HG02610 (cell line): ENCODE results near the gene SERPINB6.
"Not testable (repeated sequence)": the region's sequence is repeated elsewhere in the genome, so short reads cannot be mapped to it uniquely, and the experiment has no call there.

Experiments used
- ATAC-seq: cut with Tn5 transposase; IDR thresholded peaks from one replicate; pipeline ENCODE4 v1.9.1; 2021; ENCODE audit warnings: mild to moderate bottlenecking, moderate library complexity; ENCODE audit not compliant: unreplicated experiment

SERPINB6 gene

DNA sequence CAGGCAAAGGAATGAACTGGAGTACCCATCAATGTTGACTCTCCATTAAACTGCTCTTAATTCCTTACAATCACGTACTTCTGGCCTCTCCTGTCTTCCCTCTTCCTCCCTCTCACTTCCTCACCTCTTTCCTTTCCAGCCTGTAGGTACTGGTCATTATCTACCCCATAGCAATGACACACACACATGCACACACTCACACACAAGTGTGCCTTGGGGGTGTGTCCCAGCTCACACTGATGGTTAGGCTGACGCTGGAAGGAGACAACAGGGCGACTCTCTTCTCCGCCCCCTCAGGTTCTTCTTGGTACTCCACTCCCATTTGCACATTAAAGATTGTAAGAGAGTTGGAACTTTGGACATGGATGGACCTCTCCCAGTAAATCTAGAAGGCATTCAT is 54.3 kb downstream of the SERPINB6 start:
- ATAC-seq: no peak

DNA sequence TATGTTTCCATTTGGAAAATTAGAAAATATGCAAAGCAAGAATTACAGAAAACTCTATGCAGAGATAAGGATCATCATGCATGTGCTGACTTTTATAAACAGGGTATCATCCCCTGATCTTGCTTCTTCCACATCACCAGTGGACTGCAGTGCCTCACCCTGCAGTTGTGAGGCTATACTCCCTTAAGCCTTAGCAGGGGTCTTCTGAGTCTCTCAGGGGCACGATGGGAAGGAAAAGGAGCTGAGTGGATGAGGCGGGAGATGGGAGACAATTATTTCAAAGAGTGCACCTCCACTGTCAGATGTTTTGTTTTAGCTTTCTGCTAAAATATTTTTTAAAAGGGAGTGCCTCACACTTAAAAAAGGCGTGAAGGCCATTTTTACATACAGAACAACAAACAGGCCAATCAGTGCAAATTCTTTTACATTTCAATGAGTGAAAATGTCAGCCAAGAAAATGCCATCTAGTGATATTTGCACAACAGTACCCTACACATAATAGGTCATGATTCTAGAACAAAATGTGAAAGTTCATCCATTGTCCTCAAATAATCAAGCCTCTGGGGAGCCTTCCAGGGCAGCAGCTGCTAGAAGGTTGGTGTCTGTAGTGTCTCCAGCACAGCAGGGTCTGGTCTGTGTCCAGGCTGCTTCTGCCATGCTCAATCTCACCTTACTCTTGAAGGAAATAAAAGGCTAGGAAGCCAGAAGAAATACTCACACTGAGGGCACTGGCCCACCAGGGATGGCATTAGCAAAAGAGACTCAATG is 55.0 kb downstream of the SERPINB6 start:
- no peak for ATAC-seq

- ATAC-seq: no peak
Observed at GRCh38 chr6:2915150-2915549, 56.2 kb downstream of the SERPINB6 start.

DNA sequence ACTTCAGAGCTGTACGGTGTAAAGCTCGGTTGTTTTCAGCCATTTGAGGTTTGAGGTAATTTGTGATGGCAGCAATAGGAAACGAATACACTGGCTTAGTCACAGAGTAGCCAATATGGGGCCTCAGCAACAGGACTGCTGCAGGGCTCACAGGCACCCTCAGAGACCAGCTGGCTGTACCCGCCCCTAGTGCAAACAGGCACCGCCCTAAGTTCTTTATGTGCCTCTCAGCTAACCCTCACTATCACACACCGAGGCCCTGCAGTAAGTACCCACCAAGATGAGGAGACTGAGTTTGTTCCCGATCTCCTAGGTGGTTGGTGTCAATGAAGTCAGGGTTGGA is 57.1 kb downstream of the SERPINB6 start:
- ATAC-seq: no peak

DNA sequence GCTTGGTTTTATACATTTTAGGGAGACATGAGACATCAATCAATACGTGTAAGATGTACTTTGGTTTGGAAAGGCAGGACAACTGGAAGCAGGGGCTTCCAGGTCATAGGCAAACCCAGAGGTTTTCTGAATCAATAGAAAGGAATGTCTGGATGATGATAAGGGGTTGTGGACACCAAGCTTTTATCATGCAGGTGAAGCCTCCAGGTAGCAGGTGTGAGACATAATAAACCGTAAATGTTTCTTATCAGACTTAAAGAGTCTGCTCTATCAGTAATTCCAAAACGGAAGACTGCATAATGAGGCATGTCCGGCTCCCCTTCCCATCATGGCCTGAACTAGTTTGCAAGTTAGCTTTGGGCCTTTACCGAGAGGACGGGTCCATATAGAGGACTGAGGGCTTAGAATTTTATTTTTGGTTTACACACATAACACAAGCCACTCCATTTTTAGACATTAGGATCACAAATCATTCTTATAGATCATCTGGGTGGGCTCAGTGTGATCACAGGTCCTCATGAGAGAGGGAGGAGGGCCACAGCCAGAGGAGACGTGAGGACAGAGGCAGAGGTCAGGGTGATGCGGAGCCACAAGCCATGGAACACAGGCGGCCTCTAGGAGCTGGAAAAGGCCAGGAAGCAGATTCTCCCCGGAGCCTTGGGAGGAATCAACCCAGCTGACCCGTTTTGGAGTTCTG is 57.6 kb downstream of the SERPINB6 start:
- ATAC-seq: no peak

DNA sequence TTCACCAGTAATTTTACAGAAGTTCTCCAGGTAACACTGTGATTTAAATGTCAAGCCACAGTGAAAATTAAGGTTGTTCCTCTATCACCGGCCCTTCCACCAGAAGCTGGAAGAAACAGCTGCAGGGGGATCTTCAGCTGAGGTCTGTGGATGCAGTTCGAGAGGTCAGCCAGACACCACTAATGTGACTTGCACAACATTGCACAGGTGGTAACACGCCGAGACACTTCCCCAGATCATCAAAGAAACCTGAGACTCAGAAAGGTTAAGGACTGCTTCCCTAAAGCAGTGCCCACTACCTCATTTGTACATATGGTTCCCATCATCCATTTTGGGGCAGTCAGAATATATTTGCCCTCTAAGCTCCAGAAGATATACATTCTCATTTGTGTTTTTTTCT is 60.2 kb downstream of the SERPINB6 start:
- no peak for ATAC-seq

- no peak for ATAC-seq
Observed at GRCh38 chr6:2909718-2910117, 61.6 kb downstream of the SERPINB6 start.

DNA sequence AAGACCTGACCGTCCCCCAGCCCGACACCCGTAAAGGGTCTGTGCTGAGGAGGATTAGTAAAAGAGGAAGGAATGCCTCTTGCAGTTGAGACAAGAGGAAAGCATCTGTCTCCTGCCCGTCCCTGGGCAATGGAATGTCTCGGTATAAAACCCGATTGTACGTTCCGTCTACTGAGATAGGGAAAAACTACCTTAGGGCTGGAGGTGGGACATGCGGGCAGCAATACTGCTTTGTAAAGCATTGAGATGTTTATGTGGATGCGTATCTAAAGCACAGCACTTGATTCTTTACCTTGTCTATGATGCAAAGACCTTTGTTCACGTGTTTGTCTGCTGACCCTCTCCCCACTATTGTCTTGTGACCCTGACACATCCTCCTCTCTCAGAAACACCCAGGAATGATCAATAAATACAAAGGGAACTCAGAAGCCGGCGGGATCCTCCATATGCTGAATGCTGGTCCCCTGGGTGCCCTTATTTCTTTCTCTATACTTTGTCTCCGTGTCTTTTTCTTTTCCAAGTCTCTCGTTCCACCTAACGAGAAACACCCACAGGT is 62.2 kb downstream of the SERPINB6 start:
- not testable (repeated sequence) for ATAC-seq

DNA sequence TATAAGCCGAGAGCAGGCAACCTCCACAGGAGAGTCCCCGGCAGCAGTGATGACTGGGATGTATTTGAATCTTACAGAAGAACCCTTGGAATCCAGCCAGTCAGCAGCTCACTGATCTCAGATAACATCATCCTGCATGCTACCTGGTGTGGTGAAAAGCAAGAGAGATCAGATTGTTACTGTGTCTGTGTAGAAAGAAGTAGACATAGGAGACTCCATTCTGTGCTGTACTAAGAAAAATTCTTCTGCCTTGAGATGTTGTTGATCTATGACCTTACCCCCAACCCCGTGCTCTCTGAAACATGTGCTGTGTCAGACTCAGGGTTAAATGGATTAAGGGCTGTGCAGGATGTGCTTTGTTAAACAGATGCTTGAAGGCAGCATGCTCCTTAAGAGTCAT is 62.9 kb downstream of the SERPINB6 start:
- ATAC-seq: not testable (repeated sequence)

- ATAC-seq: not testable (repeated sequence)
Observed at GRCh38 chr6:2903411-2904185, 67.8 kb downstream of the SERPINB6 start.

- ATAC-seq: not testable (repeated sequence)
Observed at GRCh38 chr6:2901645-2902502, 69.5 kb downstream of the SERPINB6 start.

- no peak for ATAC-seq
Observed at GRCh38 chr6:2900821-2901644, 70.3 kb downstream of the SERPINB6 start.

- no peak for ATAC-seq
Observed at GRCh38 chr6:2900221-2900807, 71.1 kb downstream of the SERPINB6 start.

DNA sequence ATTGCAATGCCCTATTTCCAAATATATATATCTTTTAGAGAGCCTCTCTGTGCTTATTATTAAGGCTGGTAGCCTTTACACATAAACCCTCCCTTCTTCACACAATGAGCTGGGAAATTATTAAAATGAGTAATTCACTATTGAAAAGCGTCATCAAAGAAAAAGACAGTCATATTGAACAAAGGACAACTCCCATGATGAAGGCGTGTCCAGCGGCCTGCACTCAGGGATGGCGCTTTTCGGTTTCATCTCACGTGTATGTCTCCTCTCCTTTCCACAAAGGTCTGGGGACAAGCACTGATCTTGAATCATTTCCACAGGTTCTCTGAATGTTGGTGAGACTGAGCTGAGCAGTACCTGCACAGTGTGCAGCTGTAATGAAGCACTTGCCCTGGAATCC is 71.8 kb downstream of the SERPINB6 start:
- ATAC-seq: peak; percentile 51
